ENCODE results near the gene TSPY2.
"Not testable (repeated sequence)": the region's sequence is repeated elsewhere in the genome, so short reads cannot be mapped to it uniquely, and the experiment has no call there.

Gene TSPY2, protein sequence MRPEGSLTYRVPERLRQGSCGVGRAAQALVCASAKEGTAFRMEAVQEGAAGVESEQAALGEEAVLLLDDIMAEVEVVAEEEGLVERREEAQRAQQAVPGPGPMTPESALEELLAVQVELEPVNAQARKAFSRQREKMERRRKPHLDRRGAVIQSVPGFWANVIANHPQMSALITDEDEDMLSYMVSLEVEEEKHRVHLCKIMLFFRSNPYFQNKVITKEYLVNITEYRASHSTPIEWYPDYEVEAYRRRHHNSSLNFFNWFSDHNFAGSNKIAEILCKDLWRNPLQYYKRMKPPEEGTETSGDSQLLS

DNA sequence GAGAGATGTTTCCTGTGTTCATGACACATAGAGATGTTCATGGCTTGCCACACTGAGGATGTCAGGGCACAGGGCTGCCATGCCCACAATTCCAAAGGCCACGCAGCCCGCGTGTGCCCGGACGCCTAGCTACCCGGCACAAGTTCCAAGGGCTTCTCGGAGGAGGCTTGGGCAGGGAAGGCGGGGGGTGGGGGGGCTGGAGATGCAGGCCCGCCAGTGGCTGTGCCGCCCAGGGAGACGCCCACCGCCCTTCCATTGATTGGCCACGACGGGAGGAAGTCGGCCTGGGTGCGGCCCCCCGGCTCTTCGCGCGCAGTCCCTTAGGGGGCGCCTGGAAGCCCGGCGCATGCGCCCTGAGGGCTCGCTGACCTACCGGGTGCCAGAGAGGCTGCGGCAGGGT is at the start of gene TSPY2:
TSPY2 (plus strand) TSS at position 301 of the 400 bp plus-strand sequence; CDS start at position 347, 46 bp downstream.
- not testable (repeated sequence) for DNase-seq (ENCODE audit: low spot score)

GRCh38 chrY:6209565-6209964 is 36.5 kb upstream of the TSPY2 start:
- not testable (repeated sequence) for DNase-seq (ENCODE audit: low spot score)

GRCh38 chrY:6217045-6217444 is 29.0 kb upstream of the TSPY2 start:
- not testable (repeated sequence) for DNase-seq (ENCODE audit: low spot score)

- DNase-seq (ENCODE audit: low spot score) = not testable (repeated sequence)
Observed at GRCh38 chrY:6269839-6270238, 23.8 kb downstream of the TSPY2 start.
